K562 (cell line): ENCODE data around the gene PRPF38A. TPM values are rescaled to one million over a fixed set of nuclear protein-coding genes. Genes with fewer than 3 reads are reported as not detected.

ENCODE experiments used
- CBX8 ChIP-seq: fragments of 200-600 bp; sonication (generic); IDR thresholded peaks from 2 replicates; pipeline ENCODE4 v1.6.1; 2012; ENCODE audit warnings: borderline replicate concordance, mixed run types, low read depth, mild to moderate bottlenecking, moderate library complexity, mixed read lengths, low read length, control low read depth, inconsistent platforms; ENCODE audit not compliant: poor library complexity, severe bottlenecking; ENCODE audit errors: extremely low read depth
- CHD2 ChIP-seq: IDR thresholded peaks from 2 replicates; pipeline ENCODE4 v1.6.1; 2011; ENCODE audit warnings: low read depth, low read length
- DPF2 ChIP-seq: fragments of 450-650 bp; IDR thresholded peaks from 2 replicates; pipeline ENCODE4 v1.6.1; 2016
- EHMT2 ChIP-seq: fragments of 450-650 bp; IDR thresholded peaks from 2 replicates; pipeline ENCODE4 v1.6.1; 2018; ENCODE audit warnings: antibody characterized with exemption
- HDAC8 ChIP-seq: fragments of 450-650 bp; IDR thresholded peaks from 2 replicates; pipeline ENCODE4 v1.6.1; 2016; ENCODE audit warnings: mild to moderate bottlenecking, missing genetic modification characterization, moderate library complexity, missing compliant biosample characterization
- KDM2B ChIP-seq: fragments of 250-450 bp; sonication (Bioruptor Pico); IDR thresholded peaks from 2 replicates; pipeline ENCODE4 v1.8.0; 2021; ENCODE audit warnings: mild to moderate bottlenecking, moderate library complexity
- MECOM ChIP-seq: fragments of 250-450 bp; sonication (Bioruptor Pico); IDR thresholded peaks from 2 replicates; pipeline ENCODE4 v1.8.0; 2022; ENCODE audit warnings: inconsistent platforms
- NR0B1 ChIP-seq: fragments of 450-650 bp; IDR thresholded peaks from one replicate; pipeline ENCODE4 v1.6.1; 2018; ENCODE audit warnings: mild to moderate bottlenecking, moderate library complexity; ENCODE audit not compliant: partially characterized antibody
- POLR2G ChIP-seq: fragments of 200-400 bp; formaldehyde crosslinking; IDR thresholded peaks from 2 replicates; pipeline ENCODE4 v1.6.1; 2017; ENCODE audit warnings: low read depth, mild to moderate bottlenecking, antibody characterized with exemption, low read length, moderate library complexity
- POLR3A ChIP-seq: IDR thresholded peaks from 2 replicates; pipeline ENCODE4 v1.6.1; 2011; ENCODE audit warnings: borderline replicate concordance, mild to moderate bottlenecking, moderate library complexity; ENCODE audit not compliant: insufficient read length, insufficient read depth; ENCODE audit errors: extremely low read depth
- RBM17 ChIP-seq: fragments of 200-400 bp; formaldehyde crosslinking; IDR thresholded peaks from 2 replicates; pipeline ENCODE4 v1.6.1; 2017; ENCODE audit warnings: low read depth, mild to moderate bottlenecking, low read length, borderline replicate concordance
- TRIM24 ChIP-seq, 2 experiments: fragments of 450-650 bp; IDR thresholded peaks; 2 replicates each; pipeline ENCODE4 v1.6.1; 2016
- ZNF165 ChIP-seq: fragments of 250-450 bp; sonication (Bioruptor Pico); IDR thresholded peaks from 2 replicates; pipeline ENCODE4 v1.4.0; 2020; ENCODE audit warnings: borderline replicate concordance
- ZNF175 ChIP-seq: fragments of 200-800 bp; sonication (Bioruptor generic); IDR thresholded peaks from 2 replicates; pipeline ENCODE4 v1.6.1; 2016; ENCODE audit warnings: low read depth, mild to moderate bottlenecking, missing genetic modification characterization, missing compliant biosample characterization
- ZNF518B ChIP-seq: fragments of 250-450 bp; sonication (Bioruptor Pico); IDR thresholded peaks from 2 replicates; pipeline ENCODE4 v1.5.0; 2021; ENCODE audit warnings: mild to moderate bottlenecking, moderate library complexity
- polyA plus RNA-seq, 8 experiments: library from polyadenylated mRNA; depleted of rRNA in 4 of 8; stranded (reverse) in 5 of 8; unstranded in 3 of 8; fragments of >200 nt; fragmentation: Nextera tagmentation in 2 of 8; fragmentation: Illumina TruSeq in 1 of 8; extraction: Ambion mirVana in 2 of 8; extraction: Trizol in 1 of 8; gene quantifications; 2 replicates each; pipeline versions ENCODE4 v1.2.1 to v1.2.3, GENCODE V29; 2011 to 2014; ENCODE audit warnings: inconsistent platforms in 1 of 8, missing spikeins in 1 of 8
- total RNA-seq, 7 experiments: library from RNA; depleted of rRNA in 6 of 7; stranded (reverse); fragments of >200 nt in 6 of 7; fragmentation: Illumina TruSeq in 2 of 7; extraction: Trizol in 2 of 7; gene quantifications; 2 replicates each; pipeline versions ENCODE4 v1.2.1 to v1.2.3, GENCODE V29; 2011 to 2021; ENCODE audit warnings: low replicate concordance in 1 of 7
- TF ChIP-seq, protein P1 (sequence below): fragments of 250-450 bp; sonication (Bioruptor Pico); IDR thresholded peaks from 2 replicates; pipeline ENCODE4 v1.8.0; 2022; ENCODE audit warnings: inconsistent platforms, mild to moderate bottlenecking, moderate library complexity, borderline replicate concordance
- TF ChIP-seq, protein P2 (sequence below): fragments of 450-650 bp; IDR thresholded peaks from 2 replicates; pipeline ENCODE4 v1.6.1; 2016; ENCODE audit warnings: borderline replicate concordance

PRPF38A gene
- total and polyA plus RNA-seq, 9 of the 15 experiments (the other 6 are each of a cell fraction or from before 2014, with no cell fraction given): 53.6 to 198 (median 89.2) TPM

GRCh38 chr1:52403566-52404115, 761 bp upstream of the PRPF38A start (continued):
- TF ChIP-seq, protein P1, sequence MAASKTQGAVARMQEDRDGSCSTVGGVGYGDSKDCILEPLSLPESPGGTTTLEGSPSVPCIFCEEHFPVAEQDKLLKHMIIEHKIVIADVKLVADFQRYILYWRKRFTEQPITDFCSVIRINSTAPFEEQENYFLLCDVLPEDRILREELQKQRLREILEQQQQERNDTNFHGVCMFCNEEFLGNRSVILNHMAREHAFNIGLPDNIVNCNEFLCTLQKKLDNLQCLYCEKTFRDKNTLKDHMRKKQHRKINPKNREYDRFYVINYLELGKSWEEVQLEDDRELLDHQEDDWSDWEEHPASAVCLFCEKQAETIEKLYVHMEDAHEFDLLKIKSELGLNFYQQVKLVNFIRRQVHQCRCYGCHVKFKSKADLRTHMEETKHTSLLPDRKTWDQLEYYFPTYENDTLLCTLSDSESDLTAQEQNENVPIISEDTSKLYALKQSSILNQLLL: no peak
- TF ChIP-seq HDAC8 (tag): no peak
- no peak for TF ChIP-seq ZNF175
- no peak for TF ChIP-seq ZNF518B (CRISPR knock-in tag)
- TF ChIP-seq DPF2: peak; percentile 69
- TF ChIP-seq, protein P2, sequence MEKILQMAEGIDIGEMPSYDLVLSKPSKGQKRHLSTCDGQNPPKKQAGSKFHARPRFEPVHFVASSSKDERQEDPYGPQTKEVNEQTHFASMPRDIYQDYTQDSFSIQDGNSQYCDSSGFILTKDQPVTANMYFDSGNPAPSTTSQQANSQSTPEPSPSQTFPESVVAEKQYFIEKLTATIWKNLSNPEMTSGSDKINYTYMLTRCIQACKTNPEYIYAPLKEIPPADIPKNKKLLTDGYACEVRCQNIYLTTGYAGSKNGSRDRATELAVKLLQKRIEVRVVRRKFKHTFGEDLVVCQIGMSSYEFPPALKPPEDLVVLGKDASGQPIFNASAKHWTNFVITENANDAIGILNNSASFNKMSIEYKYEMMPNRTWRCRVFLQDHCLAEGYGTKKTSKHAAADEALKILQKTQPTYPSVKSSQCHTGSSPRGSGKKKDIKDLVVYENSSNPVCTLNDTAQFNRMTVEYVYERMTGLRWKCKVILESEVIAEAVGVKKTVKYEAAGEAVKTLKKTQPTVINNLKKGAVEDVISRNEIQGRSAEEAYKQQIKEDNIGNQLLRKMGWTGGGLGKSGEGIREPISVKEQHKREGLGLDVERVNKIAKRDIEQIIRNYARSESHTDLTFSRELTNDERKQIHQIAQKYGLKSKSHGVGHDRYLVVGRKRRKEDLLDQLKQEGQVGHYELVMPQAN: no peak; the same call in 1 of the 2 replicates
- TF ChIP-seq POLR3A: no peak
- TF ChIP-seq ZNF165 (CRISPR knock-in tag): no peak
- no peak for TF ChIP-seq POLR2G
- TF ChIP-seq CHD2: no peak
- TF ChIP-seq CBX8: no peak
- no peak for TF ChIP-seq EHMT2
- TF ChIP-seq MECOM (CRISPR knock-in tag): no peak
- TF ChIP-seq TRIM24 (IDR thresholded peaks at IDR 0.05): 0 out of 4 replicates have a peak, but pooled peaks of 1 of the 2 experiments have one; percentile 7
- no peak for TF ChIP-seq NR0B1
- TF ChIP-seq KDM2B: no peak
- no peak for TF ChIP-seq RBM17
